DOHH2 (cell line): ENCODE measurements around the gene TPSG1.
"Not testable (repeated sequence)": the region's sequence is repeated elsewhere in the genome, so short reads cannot be mapped to it uniquely, and the experiment has no call there.

ENCODE experiments used
- H3F3A ChIP-seq: fragments of 200-600 bp; sonication (generic), shearing (Covaris generic); 2 replicates; pipeline ENCODE4 v1.6.0; 2016; ENCODE audit warnings: antibody characterized with exemption, mild to moderate bottlenecking; ENCODE audit not compliant: control insufficient read depth, insufficient read depth
- H3K27ac ChIP-seq: fragments of 200-600 bp; sonication (generic); 2 replicates; pipeline ENCODE4 v1.5.1; 2014; ENCODE audit warnings: low read depth, mild to moderate bottlenecking, low read length, moderate library complexity
- H3K27me3 ChIP-seq: fragments of 200-600 bp; sonication (generic); 2 replicates; pipeline ENCODE4 v1.6.1; 2014; ENCODE audit warnings: mild to moderate bottlenecking, low read length, mixed read lengths; ENCODE audit not compliant: control insufficient read depth
- H3K36me3 ChIP-seq: fragments of 200-600 bp; sonication (generic); 2 replicates; pipeline ENCODE4 v1.6.1; 2014; ENCODE audit warnings: mild to moderate bottlenecking, low read length, moderate library complexity, mixed read lengths; ENCODE audit not compliant: control insufficient read depth
- H3K4me1 ChIP-seq: fragments of 200-600 bp; sonication (generic); 2 replicates; pipeline ENCODE4 v1.6.1; 2014; ENCODE audit warnings: mild to moderate bottlenecking, low read length, mixed read lengths; ENCODE audit not compliant: control insufficient read depth
- H3K4me2 ChIP-seq: fragments of 200-600 bp; sonication (generic); 2 replicates; pipeline ENCODE4 v1.6.0; 2014; ENCODE audit warnings: mild to moderate bottlenecking, low read length, moderate library complexity
- H3K4me3 ChIP-seq: fragments of 200-600 bp; sonication (generic); 2 replicates; pipeline ENCODE4 v1.5.1; 2014; ENCODE audit warnings: mild to moderate bottlenecking, low read length, mixed read lengths
- H3K79me2 ChIP-seq: fragments of 200-600 bp; sonication (generic); 2 replicates; pipeline ENCODE4 v1.6.1; 2014; ENCODE audit warnings: mild to moderate bottlenecking, low read length, mixed read lengths; ENCODE audit not compliant: control insufficient read depth
- H3K9me2 ChIP-seq: fragments of 200-600 bp; sonication (generic); replicated peaks from 2 replicates; pipeline ENCODE4 v1.6.1; 2014; ENCODE audit warnings: mild to moderate bottlenecking, low read length, mixed read lengths; ENCODE audit not compliant: control insufficient read depth
- H3K9me3 ChIP-seq: fragments of 200-600 bp; sonication (generic); 2 replicates; pipeline ENCODE4 v1.6.1; 2014; ENCODE audit warnings: antibody characterized with exemption, low read length, mixed read lengths; ENCODE audit not compliant: control insufficient read depth, insufficient read depth
- H4K20me1 ChIP-seq: fragments of 200-600 bp; sonication (generic); 2 replicates; pipeline ENCODE4 v1.6.0; 2014; ENCODE audit warnings: low read depth, mild to moderate bottlenecking, antibody characterized with exemption, low read length, moderate library complexity; ENCODE audit not compliant: control insufficient read depth, insufficient read depth
- CTCF ChIP-seq: fragments of 200-600 bp; sonication (generic); IDR thresholded peaks from one replicate; pipeline ENCODE4 v1.5.1; 2014; ENCODE audit warnings: antibody characterized with exemption, mild to moderate bottlenecking, low read depth, low read length; ENCODE audit not compliant: poor library complexity, severe bottlenecking
- EZH2phosphoT487 ChIP-seq: fragments of 200-600 bp; sonication (generic); IDR thresholded peaks from 2 replicates; pipeline ENCODE4 v1.6.1; 2017; ENCODE audit warnings: borderline replicate concordance, mild to moderate bottlenecking, antibody characterized with exemption, low read length, moderate library complexity, mixed read lengths

Gene TPSG1

GRCh38 chr16:1272453-1273198 lies 47.6 kb upstream of the TPSG1 start:
- H3K27me3 ChIP-seq: peaks cover 4% of the 10 kb centered on the region; the same call in 1 of the 2 replicates
- no peaks in the 10 kb centered on the region for H3K9me2 ChIP-seq
- peak overlapping the region; percentile 52 for H3K27ac ChIP-seq
- no peaks in the 10 kb centered on the region for H3K79me2 ChIP-seq
- TF ChIP-seq CTCF (no peak), EZH2phosphoT487 (no peak)
- H3F3A ChIP-seq: peaks cover 5% of the 10 kb centered on the region
- H3K4me3 ChIP-seq: peak overlapping the region; percentile 66
- H3K9me3 ChIP-seq: no peaks in the 10 kb centered on the region
- H3K36me3 ChIP-seq: no peaks in the 10 kb centered on the region
- peaks cover 22% of the 10 kb centered on the region for H3K4me1 ChIP-seq
- H3K4me2 ChIP-seq: peak overlapping the region; percentile 95
- H4K20me1 ChIP-seq: peaks cover 6% of the 10 kb centered on the region; the same call in 1 of the 2 replicates

DNA sequence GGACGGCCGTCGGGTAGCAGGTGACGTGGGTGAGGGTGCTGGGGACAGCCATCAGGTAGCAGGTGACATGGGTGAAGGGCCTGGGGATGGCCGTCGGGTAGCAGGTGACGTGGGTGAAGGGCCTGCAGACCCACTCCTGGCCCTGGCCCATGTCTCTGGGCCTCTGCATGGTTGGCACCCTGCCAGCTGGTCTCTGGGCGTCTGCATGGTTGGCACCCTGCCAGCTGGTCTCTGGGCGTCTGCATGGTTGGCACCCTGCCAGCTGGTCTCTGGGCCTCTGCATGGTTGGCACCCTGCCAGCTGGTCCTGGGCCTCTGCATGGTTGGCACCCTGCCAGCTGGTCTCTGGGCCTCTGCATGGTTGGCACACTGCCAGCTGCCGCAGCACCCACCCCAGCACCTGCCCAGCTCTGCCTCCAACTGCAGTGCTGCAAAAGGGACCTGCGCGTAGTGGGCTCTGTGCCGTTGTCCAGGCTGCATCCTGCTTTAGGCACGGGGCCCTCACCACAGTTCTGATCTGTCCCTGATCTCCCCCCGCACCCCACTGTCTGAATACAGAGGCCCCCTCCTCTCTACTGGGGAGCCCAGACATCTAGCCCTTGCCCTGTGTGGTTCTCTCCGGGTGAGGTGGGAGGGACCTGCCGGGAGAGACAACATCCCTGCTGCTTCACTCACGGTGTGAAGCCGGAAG lies 46.8 kb upstream of the TPSG1 start:
- peak overlapping the region; percentile 52 for H3K27ac ChIP-seq
- not testable (repeated sequence) for H3K36me3 ChIP-seq

GRCh38 chr16:1271380-1271723 lies 46.3 kb upstream of the TPSG1 start:
- no peaks in the 10 kb centered on the region for H3K27me3 ChIP-seq
- no peaks in the 10 kb centered on the region for H3K9me3 ChIP-seq
- TF ChIP-seq CTCF (no peak), EZH2phosphoT487 (no peak)
- no peaks in the 10 kb centered on the region for H3K9me2 ChIP-seq
- H3K36me3 ChIP-seq: no peaks in the 10 kb centered on the region
- H3F3A ChIP-seq: peaks cover 5% of the 10 kb centered on the region
- H3K27ac ChIP-seq: no peak overlapping the region
- H3K4me3 ChIP-seq: peak overlapping the region; percentile 31
- peaks cover 22% of the 10 kb centered on the region for H3K4me1 ChIP-seq
- peaks cover 6% of the 10 kb centered on the region; the same call in 1 of the 2 replicates for H4K20me1 ChIP-seq
- peak overlapping the region; percentile 95 for H3K4me2 ChIP-seq
- no peaks in the 10 kb centered on the region for H3K79me2 ChIP-seq

More for the DNA sequence above, 46.8 kb upstream of the TPSG1 start:
- H3F3A ChIP-seq, H3K9me3 ChIP-seq, H3K9me2 ChIP-seq, H3K27me3 ChIP-seq, H3K79me2 ChIP-seq, H4K20me1 ChIP-seq: not testable (repeated sequence)
- Histone ChIP-seq H3K4me1 (peaks cover 22% of the 10 kb centered on the region), H3K4me2 (peak overlapping the region; percentile 95), H3K4me3 (peak overlapping the region; percentile 66)

DNA sequence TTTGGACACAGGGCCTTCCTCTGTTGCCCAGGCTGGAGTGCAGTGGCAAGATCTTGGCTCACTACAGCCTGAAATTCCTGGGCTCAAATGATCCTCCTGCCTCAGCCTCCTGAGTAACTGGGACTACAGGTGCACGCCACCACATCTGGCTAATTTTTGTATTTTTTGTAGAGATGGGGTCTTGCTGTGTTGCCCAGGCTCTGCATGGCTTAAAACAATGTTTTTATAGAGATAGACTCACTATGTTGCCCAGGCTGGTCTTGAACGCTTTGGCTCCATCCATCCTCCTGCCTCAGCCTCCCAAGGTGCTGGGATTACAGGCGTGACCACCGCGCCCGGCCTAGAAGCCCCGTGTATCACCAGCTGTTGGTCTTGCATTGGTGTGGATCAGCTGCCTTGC lies 44.4 kb upstream of the TPSG1 start:
- not testable (repeated sequence) for H3F3A ChIP-seq, H3K27me3 ChIP-seq, H3K4me2 ChIP-seq

More for the DNA sequence above, 44.4 kb upstream of the TPSG1 start:
- H3K9me3 ChIP-seq, H3K79me2 ChIP-seq, H3K27ac ChIP-seq, H3K4me3 ChIP-seq, H3K9me2 ChIP-seq, H3K36me3 ChIP-seq, H4K20me1 ChIP-seq: not testable (repeated sequence)
- H3K4me1 ChIP-seq: peaks cover 22% of the 10 kb centered on the region
